ENCODE results near the gene GP9.
"Not testable (repeated sequence)": the region's sequence is repeated elsewhere in the genome, so short reads cannot be mapped to it uniquely, and the experiment has no call there.

The GP9 gene

DNA sequence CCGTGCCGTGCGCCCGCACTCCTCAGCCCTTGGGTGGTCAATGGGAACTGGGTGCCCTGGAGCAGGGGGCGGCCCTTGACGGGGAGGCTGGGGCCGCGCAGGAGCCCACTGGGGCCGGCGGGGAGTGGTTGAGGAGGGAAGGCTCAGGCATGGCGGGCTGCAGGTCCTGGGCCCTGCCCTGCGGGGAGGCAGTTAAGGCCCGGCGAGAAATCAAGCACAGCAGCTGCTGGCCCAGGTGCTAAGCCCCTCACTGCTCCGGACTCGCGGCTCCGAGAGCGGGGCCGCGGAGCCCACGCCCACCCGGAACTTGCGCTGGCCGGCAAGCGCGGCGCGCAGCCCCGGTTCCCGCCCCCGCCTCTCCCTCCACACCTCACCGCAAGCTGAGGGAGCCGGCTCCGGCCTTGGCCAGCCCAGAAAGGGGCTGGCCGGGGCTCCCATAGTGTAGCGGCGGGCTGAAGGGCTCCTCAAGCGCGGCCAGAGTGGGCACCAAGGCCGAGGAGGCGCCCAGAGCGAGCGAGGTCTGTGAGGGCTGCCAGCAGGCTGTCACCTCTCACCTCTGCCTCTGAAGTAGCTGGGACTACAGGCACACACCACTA lies 7.8 kb downstream of the GP9 start:
- DNase-seq (ENCODE audit: extremely low spot score) = no peak
- CTCF ChIA-PET = interaction anchor here (1.0 to 10.8 kb wide), 9 partner anchors 8 to 451 kb away, joined by 3 to 96 read pairs (median 6); partner anchors contain the start of gene GP9
- POLR2A ChIA-PET = interaction anchor here (0.9 kb wide), 1 partner anchor 193 kb away, joined by 4 read pairs; no protein-coding TSS in a partner anchor
- TF ChIP-seq, protein P1, sequence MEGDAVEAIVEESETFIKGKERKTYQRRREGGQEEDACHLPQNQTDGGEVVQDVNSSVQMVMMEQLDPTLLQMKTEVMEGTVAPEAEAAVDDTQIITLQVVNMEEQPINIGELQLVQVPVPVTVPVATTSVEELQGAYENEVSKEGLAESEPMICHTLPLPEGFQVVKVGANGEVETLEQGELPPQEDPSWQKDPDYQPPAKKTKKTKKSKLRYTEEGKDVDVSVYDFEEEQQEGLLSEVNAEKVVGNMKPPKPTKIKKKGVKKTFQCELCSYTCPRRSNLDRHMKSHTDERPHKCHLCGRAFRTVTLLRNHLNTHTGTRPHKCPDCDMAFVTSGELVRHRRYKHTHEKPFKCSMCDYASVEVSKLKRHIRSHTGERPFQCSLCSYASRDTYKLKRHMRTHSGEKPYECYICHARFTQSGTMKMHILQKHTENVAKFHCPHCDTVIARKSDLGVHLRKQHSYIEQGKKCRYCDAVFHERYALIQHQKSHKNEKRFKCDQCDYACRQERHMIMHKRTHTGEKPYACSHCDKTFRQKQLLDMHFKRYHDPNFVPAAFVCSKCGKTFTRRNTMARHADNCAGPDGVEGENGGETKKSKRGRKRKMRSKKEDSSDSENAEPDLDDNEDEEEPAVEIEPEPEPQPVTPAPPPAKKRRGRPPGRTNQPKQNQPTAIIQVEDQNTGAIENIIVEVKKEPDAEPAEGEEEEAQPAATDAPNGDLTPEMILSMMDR (IDR thresholded peaks at IDR 0.05; ENCODE audit: control extremely low read depth, extremely low read depth, low read depth, missing control alignments) = no peak

DNA sequence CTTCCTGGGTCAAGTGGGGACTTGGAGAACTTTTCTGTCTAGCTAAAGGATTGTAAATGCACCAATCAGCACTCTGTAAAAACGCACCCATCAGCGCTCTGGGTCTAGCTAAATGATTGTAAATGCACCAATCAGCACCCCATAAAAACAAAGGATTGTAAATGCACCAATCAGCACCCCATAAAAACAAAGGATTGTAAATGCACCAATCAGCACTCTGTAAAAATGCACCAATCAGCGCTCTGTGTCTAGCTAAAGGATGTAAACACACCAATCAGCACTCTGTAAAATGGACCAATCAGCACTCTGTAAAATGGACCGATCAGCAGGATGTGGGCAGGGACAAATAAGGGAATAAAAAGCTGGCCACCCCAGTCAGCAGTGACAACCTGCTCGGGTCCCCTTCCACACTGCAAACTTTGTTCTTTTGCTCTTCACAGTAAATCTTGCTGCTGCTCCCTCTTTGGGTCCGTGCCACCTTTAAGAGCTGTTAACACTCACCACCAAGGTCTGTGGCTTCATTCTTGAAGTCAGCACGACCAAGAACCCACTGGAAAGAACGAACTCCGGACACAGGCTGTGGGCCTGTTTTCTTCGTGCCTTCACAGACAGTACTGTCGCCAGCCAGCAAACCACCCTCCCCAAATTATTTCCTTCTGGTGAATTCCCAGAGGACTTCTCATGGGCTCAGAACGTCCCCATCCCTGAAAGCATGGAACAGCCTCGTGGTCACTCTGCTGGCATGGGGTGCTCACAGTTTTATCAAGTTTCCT lies 8.9 kb downstream of the GP9 start:
- POLR2A ChIA-PET; DNase-seq (ENCODE audit: extremely low spot score): not testable (repeated sequence)
- CTCF ChIA-PET = interaction anchor here (1.2 to 10.8 kb wide), 8 partner anchors 9 to 452 kb away, joined by 3 to 96 read pairs (median 6); partner anchors contain the start of gene GP9

DNA sequence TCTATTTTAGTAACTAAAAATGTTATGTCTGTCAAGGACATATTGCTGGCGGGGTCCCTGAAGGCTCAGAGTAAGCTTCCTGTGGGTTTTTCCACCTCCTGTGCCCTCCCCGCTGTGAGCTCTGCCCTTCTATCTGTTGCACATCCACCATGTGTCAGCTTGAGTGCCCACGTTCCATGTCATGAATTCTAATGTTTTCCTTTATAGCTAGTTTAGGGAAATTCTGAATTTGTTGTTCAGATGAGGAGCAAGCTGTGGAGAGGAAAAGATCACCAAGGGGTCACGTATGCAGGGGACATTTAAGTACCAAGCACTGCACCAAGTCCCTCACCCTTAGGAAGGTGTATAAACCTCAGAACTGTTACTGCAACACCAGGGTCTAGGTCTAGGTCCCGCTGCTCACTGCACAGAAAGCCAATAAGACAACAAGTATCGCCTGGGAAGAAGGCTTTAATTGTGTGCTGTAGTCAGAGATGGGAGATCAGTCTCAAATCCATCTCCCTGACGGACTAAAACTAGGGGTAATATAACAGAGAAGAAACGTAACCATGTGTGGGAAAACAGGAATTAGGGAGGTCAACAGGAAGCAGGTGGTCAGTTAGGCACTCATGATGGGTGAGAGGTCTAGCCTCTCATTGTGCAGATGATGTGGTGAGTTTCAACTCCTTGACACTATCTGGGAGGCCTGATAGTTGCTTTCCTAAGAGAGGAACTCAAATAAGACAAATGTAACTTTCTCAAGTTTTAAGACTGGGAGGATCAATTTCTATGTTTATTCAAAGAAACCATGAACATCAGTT lies 9.7 kb downstream of the GP9 start:
- ChIA-PET CTCF (interaction anchor here (10.8 kb wide), 1 partner anchor 19 kb away, joined by 96 read pairs; no protein-coding TSS in a partner anchor), POLR2A (no interaction called here)
- DNase-seq (ENCODE audit: extremely low spot score) = no peak
- TF ChIP-seq, protein P1 (IDR thresholded peaks at IDR 0.05; ENCODE audit: control extremely low read depth, extremely low read depth, low read depth, missing control alignments) = no peak

DNA sequence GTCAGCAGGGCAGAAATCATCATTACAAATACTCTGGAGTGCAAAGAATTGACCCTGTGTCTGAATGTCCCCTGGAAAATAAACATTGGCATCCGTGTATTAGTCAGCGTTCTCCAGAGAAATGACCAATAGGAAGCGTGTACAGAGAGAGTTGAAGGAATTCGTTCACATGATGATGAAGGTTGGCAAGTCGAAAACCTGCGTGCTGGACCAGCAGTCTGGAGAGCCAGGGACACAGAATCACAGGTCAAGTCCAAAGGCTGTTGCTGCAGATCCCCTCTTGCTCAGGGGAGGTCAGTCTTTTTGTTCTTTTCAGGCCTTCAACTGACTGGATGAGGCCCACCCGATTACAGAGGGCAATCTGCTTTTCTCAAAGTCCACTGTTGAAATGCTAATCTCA lies 16.6 kb downstream of the GP9 start:
- ChIA-PET POLR2A (no interaction called here), CTCF (interaction anchor here (2.6 kb wide), 1 partner anchor 9 kb away, joined by 6 read pairs; no protein-coding TSS in a partner anchor)
- no peak for DNase-seq (ENCODE audit: extremely low spot score)
- TF ChIP-seq, protein P1 (IDR thresholded peaks at IDR 0.05; ENCODE audit: control extremely low read depth, extremely low read depth, low read depth, missing control alignments) = no peak

DNA sequence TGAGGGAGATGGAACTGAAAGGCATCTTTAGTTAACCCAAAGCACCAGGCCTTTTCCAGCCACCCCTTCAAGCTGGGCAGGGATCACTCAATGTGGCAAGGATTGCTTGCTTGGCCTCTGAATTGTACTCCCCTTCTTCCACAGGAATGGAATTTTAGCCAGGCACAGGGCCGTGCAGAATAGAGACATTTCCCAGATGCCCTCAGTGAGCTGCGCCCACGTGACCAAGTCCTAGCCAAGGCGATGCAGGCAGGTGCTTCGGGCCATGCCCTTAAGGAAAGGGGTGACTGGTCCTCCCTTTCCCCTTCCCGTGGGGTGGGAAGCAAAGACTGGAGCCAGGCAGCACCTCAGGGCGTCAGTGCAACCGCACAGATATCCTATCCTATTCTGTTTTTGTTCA lies 17.9 kb downstream of the GP9 start:
- DNase-seq (ENCODE audit: extremely low spot score) = no peak
- TF ChIP-seq, protein P1 (IDR thresholded peaks at IDR 0.05; ENCODE audit: control extremely low read depth, extremely low read depth, low read depth, missing control alignments) = no peak
- POLR2A ChIA-PET = no interaction called here
- CTCF ChIA-PET = interaction anchor here (1.4 to 2.6 kb wide), 2 partner anchors 10 to 108 kb away, joined by 3 to 6 read pairs; no protein-coding TSS in a partner anchor

DNA sequence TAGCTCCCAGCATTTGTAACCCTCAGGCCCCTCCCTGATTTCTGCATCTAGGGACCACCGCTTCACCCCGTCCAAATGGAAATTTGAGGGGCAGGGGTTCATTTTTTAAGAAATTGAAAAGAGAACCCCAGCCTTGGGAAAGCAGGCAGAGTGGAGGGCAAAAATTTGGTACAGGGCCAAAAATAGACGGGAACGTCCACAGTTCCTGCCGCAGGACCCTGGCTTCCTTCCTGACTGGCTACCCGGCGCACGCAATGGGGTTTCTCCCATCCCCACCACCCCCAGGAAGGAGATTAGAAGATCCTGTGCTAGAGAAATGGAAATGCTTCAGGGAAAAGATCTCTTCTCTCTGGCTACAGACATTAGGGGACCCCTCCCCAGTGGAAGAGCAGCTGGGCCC lies 20.9 kb downstream of the GP9 start:
- CTCF ChIA-PET = no interaction called here
- TF ChIP-seq, protein P1 (IDR thresholded peaks at IDR 0.05; ENCODE audit: control extremely low read depth, extremely low read depth, low read depth, missing control alignments) = no peak
- DNase-seq (ENCODE audit: extremely low spot score) = no peak

More for the DNA sequence above, 20.9 kb downstream of the GP9 start:
- POLR2A ChIA-PET = no interaction called here
